DND-41 (cell line): ENCODE data around the gene CPNE5.

Experiments
- ATAC-seq: fragments of 200-7000 bp; cut with Tn5 transposase; 3 replicates; pipeline ENCODE4 v1.9.1; 2021; ENCODE audit warnings: low read depth; ENCODE audit not compliant: insufficient read depth
- DNase-seq: peaks from one replicate; pipeline ENCODE4 v3.0.0-alpha.2; 2020
- H2AFZ ChIP-seq: 2 replicates; pipeline ENCODE4 v1.6.0; 2012; ENCODE audit warnings: low read depth, low read length
- H3K27ac ChIP-seq: 2 replicates; pipeline ENCODE4 v1.5.1; 2012; ENCODE audit warnings: low read length, inconsistent platforms
- H3K27me3 ChIP-seq: fragments of 200-600 bp; sonication (generic); 2 replicates; pipeline ENCODE4 v1.6.0; 2012; ENCODE audit warnings: low read length, mild to moderate bottlenecking, inconsistent platforms; ENCODE audit not compliant: insufficient read depth, poor library complexity
- H3K36me3 ChIP-seq: 2 replicates; pipeline ENCODE4 v1.5.1; 2012; ENCODE audit warnings: low read length, inconsistent platforms; ENCODE audit not compliant: insufficient read depth
- H3K4me1 ChIP-seq: 2 replicates; pipeline ENCODE4 v1.5.1; 2012; ENCODE audit warnings: mild to moderate bottlenecking, low read length; ENCODE audit not compliant: insufficient read depth
- H3K4me2 ChIP-seq: 2 replicates; pipeline ENCODE4 v1.6.0; 2012; ENCODE audit warnings: mild to moderate bottlenecking, moderate library complexity, low read length, inconsistent platforms; ENCODE audit not compliant: insufficient read depth
- H3K4me3 ChIP-seq, 2 experiments: fragments of 200-600 bp in 1 of 2; shearing (Covaris generic) in 1 of 2; 2 replicates each; pipeline ENCODE4 v1.5.1; 2012 to 2016; ENCODE audit warnings: inconsistent platforms in 2 of 2, low read length in 2 of 2, mild to moderate bottlenecking in 2 of 2, low read depth in 1 of 2, moderate library complexity in 1 of 2
- H3K79me2 ChIP-seq: 2 replicates; pipeline ENCODE4 v1.6.0; 2012; ENCODE audit warnings: low read length, inconsistent platforms; ENCODE audit not compliant: insufficient read depth
- H3K9ac ChIP-seq: 2 replicates; pipeline ENCODE4 v1.6.0; 2012; ENCODE audit warnings: low read depth, mild to moderate bottlenecking, inconsistent platforms, low read length, moderate library complexity
- H3K9me3 ChIP-seq: 2 replicates; pipeline ENCODE4 v1.5.1; 2012; ENCODE audit warnings: low read length, moderate library complexity, mild to moderate bottlenecking, inconsistent platforms; ENCODE audit not compliant: insufficient read depth, severe bottlenecking
- H4K20me1 ChIP-seq: 2 replicates; pipeline ENCODE4 v1.6.0; 2012; ENCODE audit warnings: low read length; ENCODE audit not compliant: insufficient read depth
- EZH2 ChIP-seq: IDR thresholded peaks from 3 replicates; pipeline ENCODE4 v1.6.1; 2012; ENCODE audit warnings: borderline replicate concordance, low read depth, mild to moderate bottlenecking, moderate library complexity, low read length, inconsistent platforms; ENCODE audit not compliant: severe bottlenecking
- TF ChIP-seq, protein P1 (sequence below): IDR thresholded peaks from 2 replicates; pipeline ENCODE4 v1.5.1; 2012; ENCODE audit warnings: borderline replicate concordance, low read length, moderate library complexity, mild to moderate bottlenecking; ENCODE audit not compliant: poor library complexity, severe bottlenecking; ENCODE audit errors: extremely low read depth

The CPNE5 gene

DNA sequence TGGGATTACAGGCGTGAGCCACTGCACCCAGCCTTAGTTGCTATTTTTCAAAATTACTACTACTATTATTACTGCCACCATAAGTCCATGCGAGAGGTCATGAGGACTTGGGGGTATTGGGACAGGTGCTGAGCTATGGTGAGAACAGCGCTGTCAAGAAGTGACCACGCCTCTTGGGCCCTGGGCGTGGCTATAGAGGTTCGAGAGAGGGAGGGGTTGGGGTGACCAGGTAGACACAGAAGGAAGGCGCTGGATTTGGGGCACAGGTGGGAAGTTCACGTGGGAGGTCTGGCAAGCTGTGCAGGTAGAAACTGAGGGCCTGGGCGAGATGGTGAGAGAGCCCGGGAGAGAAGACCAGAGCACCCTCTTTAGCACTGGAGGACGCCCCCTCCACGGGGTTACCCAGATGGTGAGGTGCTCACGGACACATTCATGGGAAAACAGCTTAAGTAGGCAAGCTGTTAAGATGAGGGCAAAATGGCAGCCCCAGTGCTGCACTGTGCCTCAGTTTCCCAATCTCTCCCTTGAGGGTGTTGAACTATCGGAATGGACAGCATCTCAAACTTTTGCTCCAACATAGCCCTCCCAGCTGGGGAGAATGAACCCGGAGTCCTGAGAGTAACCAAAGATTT, 80.6 kb downstream of the CPNE5 start:
- H3K9ac ChIP-seq = no peak overlapping the region
- H3K79me2 ChIP-seq = no peaks in the 10 kb centered on the region
- no peak overlapping the region for H2AFZ ChIP-seq
- no peak overlapping the region for H3K4me3 ChIP-seq
- no peak overlapping the region for H3K27ac ChIP-seq
- no peaks in the 10 kb centered on the region for H4K20me1 ChIP-seq
- H3K27me3 ChIP-seq = no peaks in the 10 kb centered on the region
- no peak for DNase-seq
- H3K4me1 ChIP-seq = peaks cover 8% of the 10 kb centered on the region; the same call in 1 of the 2 replicates
- no peak for TF ChIP-seq EZH2
- TF ChIP-seq, protein P1, sequence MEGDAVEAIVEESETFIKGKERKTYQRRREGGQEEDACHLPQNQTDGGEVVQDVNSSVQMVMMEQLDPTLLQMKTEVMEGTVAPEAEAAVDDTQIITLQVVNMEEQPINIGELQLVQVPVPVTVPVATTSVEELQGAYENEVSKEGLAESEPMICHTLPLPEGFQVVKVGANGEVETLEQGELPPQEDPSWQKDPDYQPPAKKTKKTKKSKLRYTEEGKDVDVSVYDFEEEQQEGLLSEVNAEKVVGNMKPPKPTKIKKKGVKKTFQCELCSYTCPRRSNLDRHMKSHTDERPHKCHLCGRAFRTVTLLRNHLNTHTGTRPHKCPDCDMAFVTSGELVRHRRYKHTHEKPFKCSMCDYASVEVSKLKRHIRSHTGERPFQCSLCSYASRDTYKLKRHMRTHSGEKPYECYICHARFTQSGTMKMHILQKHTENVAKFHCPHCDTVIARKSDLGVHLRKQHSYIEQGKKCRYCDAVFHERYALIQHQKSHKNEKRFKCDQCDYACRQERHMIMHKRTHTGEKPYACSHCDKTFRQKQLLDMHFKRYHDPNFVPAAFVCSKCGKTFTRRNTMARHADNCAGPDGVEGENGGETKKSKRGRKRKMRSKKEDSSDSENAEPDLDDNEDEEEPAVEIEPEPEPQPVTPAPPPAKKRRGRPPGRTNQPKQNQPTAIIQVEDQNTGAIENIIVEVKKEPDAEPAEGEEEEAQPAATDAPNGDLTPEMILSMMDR = no peak
- 0 out of 3 replicates have a peak, but pooled peaks have one; percentile 7 for ATAC-seq
- no peaks in the 10 kb centered on the region for H3K9me3 ChIP-seq
- H3K36me3 ChIP-seq = no peaks in the 10 kb centered on the region
- H3K4me2 ChIP-seq = no peak overlapping the region

DNA sequence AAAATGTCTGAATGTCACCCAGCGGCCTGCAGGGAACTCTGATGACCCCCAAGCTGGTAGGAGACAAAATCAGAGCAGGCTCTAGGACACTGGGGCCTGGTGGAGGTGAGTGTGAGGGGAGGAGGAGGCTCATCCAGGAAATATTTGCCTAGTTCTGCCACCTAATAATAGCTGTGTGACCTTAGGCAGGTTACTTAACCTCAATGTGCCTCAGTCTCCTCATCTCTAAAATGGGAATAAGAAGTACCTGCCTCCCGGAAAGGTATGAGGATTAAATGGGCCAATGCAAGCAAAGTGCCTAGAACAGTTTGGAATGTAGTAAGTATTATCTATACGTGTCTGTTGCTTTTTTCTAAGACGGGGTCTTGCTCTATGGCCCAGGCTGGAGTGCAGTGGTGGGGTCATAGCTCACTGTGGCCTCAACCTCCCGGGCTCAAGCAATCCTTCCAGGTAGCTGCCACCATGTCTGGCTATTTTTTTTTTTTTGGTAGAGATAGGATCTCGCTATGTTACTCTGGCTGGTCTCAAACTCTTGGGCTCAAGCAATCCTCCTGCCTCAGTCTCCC, 81.2 kb downstream of the CPNE5 start:
- no peaks in the 10 kb centered on the region for H3K27me3 ChIP-seq
- no peak overlapping the region for H3K9ac ChIP-seq
- no peak overlapping the region for H3K4me3 ChIP-seq
- no peaks in the 10 kb centered on the region for H3K9me3 ChIP-seq
- H3K4me2 ChIP-seq = no peak overlapping the region
- H2AFZ ChIP-seq = no peak overlapping the region
- H3K27ac ChIP-seq = no peak overlapping the region
- no peak for ATAC-seq
- DNase-seq = no peak
- H3K4me1 ChIP-seq = peaks cover 8% of the 10 kb centered on the region; the same call in 1 of the 2 replicates
- no peaks in the 10 kb centered on the region for H4K20me1 ChIP-seq
- H3K36me3 ChIP-seq = no peaks in the 10 kb centered on the region
- TF ChIP-seq EZH2 = no peak
- TF ChIP-seq, protein P1 = no peak
- H3K79me2 ChIP-seq = no peaks in the 10 kb centered on the region

DNA sequence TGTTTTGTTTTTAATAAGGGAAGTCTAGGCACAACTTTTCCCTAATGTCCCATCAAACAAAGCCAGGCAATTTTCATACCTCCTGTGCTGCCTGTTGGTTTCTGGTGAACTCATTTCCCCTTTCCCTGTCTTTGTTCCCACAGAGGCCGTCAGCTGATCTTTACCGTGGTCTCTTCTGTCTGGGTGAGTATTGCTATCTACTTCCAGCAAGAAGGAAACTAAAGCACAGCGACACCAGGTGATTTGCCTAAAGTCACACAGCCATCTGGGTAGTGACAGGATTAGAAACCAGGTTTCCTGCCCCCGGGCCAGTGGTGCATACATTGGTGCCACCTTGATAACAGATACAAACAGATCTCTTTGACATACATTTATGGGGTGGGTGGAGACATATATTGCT, 82.0 kb downstream of the CPNE5 start:
- no peaks in the 10 kb centered on the region for H3K36me3 ChIP-seq
- ATAC-seq = no peak
- TF ChIP-seq, protein P1 = no peak
- TF ChIP-seq EZH2 = no peak
- H3K4me1 ChIP-seq = peaks cover 8% of the 10 kb centered on the region; the same call in 1 of the 2 replicates
- no peak overlapping the region for H3K4me3 ChIP-seq
- no peak for DNase-seq
- H3K27me3 ChIP-seq = no peaks in the 10 kb centered on the region
- no peaks in the 10 kb centered on the region for H3K9me3 ChIP-seq
- no peak overlapping the region for H3K27ac ChIP-seq
- no peak overlapping the region for H3K9ac ChIP-seq
- no peak overlapping the region for H3K4me2 ChIP-seq
- no peaks in the 10 kb centered on the region for H3K79me2 ChIP-seq
- H4K20me1 ChIP-seq = no peaks in the 10 kb centered on the region
- no peak overlapping the region for H2AFZ ChIP-seq
